ENCODE results near the gene SORD. TPM values are rescaled to one million over a fixed set of nuclear protein-coding genes. Genes with fewer than 3 reads are reported as not detected.
"Not testable (repeated sequence)": the region's sequence is repeated elsewhere in the genome, so short reads cannot be mapped to it uniquely, and the experiment has no call there.

SORD gene
- total RNA-seq, 1 donor from 2014 or later, result 36.7 TPM

GRCh38 chr15:45023659-45024225 is 747 bp downstream of the SORD start:
- Histone ChIP-seq H3K9me3 (ENCODE audit: low read depth) (no peaks in the 10 kb centered on the region), H2AFZ (replicated peaks) (peak overlapping the region; percentile 96), H3K27ac (no peak overlapping the region)

GRCh38 chr15:45024649-45025048 is 1.7 kb downstream of the SORD start:
- H4K20me1 ChIP-seq (ENCODE audit: low read depth); H3K4me3 Mint-ChIP-seq; H2AFZ ChIP-seq (replicated peaks): not testable (repeated sequence)

More at GRCh38 chr15:45023659-45024225, 747 bp downstream of the SORD start:
- peak overlapping the region; percentile 86 for H3K4me2 ChIP-seq
- peaks cover 8% of the 10 kb centered on the region for H3K4me1 ChIP-seq
- H3K27me3 Mint-ChIP-seq (ENCODE audit: insufficient read depth, low read depth), result peaks cover 2% of the 10 kb centered on the region
- peak overlapping the region; percentile 89 for H3K4me3 Mint-ChIP-seq
- TF ChIP-seq CTCF (IDR thresholded peaks at IDR 0.05), result no peak
- no peak for TF ChIP-seq EZH2 (IDR thresholded peaks at IDR 0.05)
- no peak for TF ChIP-seq EZH2phosphoT487 (IDR thresholded peaks at IDR 0.05)
- H3F3A ChIP-seq (ENCODE audit: low read depth), result no peaks in the 10 kb centered on the region
- H3K36me3 Mint-ChIP-seq, result peaks cover 8% of the 10 kb centered on the region
- H4K20me1 ChIP-seq (ENCODE audit: low read depth), result no peaks in the 10 kb centered on the region
- H3K9ac ChIP-seq, result peak overlapping the region; percentile 50
- H3K27ac Mint-ChIP-seq, result peak overlapping the region; percentile 59
- peaks cover 22% of the 10 kb centered on the region for H3K79me2 ChIP-seq (ENCODE audit: low read depth)
- H3K4me3 ChIP-seq, result peak overlapping the region; percentile 67
- DNase-seq (ENCODE audit: low spot score), result peak; percentile 24
- peaks cover 20% of the 10 kb centered on the region for H3K4me1 Mint-ChIP-seq
- no peaks in the 10 kb centered on the region for H3K27me3 ChIP-seq
- peaks cover 6% of the 10 kb centered on the region for H3K9me3 Mint-ChIP-seq
- H3K36me3 ChIP-seq, result no peaks in the 10 kb centered on the region

GRCh38 chr15:45025627-45026026 is 2.6 kb downstream of the SORD start:
- H3K27ac ChIP-seq; H3F3A ChIP-seq (ENCODE audit: low read depth); H3K27me3 Mint-ChIP-seq (ENCODE audit: insufficient read depth, low read depth); DNase-seq (ENCODE audit: low spot score); H3K27me3 ChIP-seq; H4K20me1 ChIP-seq (ENCODE audit: low read depth); H3K4me3 ChIP-seq; H3K9me3 ChIP-seq (ENCODE audit: low read depth); H3K36me3 ChIP-seq; H3K9ac ChIP-seq; H3K27ac Mint-ChIP-seq; H2AFZ ChIP-seq (replicated peaks); H3K9me3 Mint-ChIP-seq; H3K4me1 ChIP-seq; H3K4me2 ChIP-seq; H3K4me3 Mint-ChIP-seq: not testable (repeated sequence)
- peaks cover 18% of the 10 kb centered on the region for H3K36me3 Mint-ChIP-seq
- H3K79me2 ChIP-seq (ENCODE audit: low read depth), result peaks cover 26% of the 10 kb centered on the region
- H3K4me1 Mint-ChIP-seq, result peaks cover 20% of the 10 kb centered on the region

More at GRCh38 chr15:45024649-45025048, 1.7 kb downstream of the SORD start:
- Mint-ChIP-seq H3K36me3 (peaks cover 11% of the 10 kb centered on the region), H3K4me1 (peaks cover 20% of the 10 kb centered on the region)
- peaks cover 26% of the 10 kb centered on the region for H3K79me2 ChIP-seq (ENCODE audit: low read depth)
- H3K9me3 ChIP-seq (ENCODE audit: low read depth); H3K4me1 ChIP-seq; H3K4me3 ChIP-seq; H3K9me3 Mint-ChIP-seq; H3K36me3 ChIP-seq; H3F3A ChIP-seq (ENCODE audit: low read depth); H3K9ac ChIP-seq; H3K4me2 ChIP-seq; DNase-seq (ENCODE audit: low spot score); H3K27me3 Mint-ChIP-seq (ENCODE audit: insufficient read depth, low read depth); H3K27me3 ChIP-seq; H3K27ac Mint-ChIP-seq; H3K27ac ChIP-seq: not testable (repeated sequence)

- Histone ChIP-seq H3K36me3 (no peaks in the 10 kb centered on the region), H3K4me1 (peaks cover 8% of the 10 kb centered on the region), H3K4me2 (no peak overlapping the region), H3K4me3 (no peak overlapping the region), H3K27ac (no peak overlapping the region), H4K20me1 (ENCODE audit: low read depth) (no peaks in the 10 kb centered on the region), H3K9me3 (ENCODE audit: low read depth) (no peaks in the 10 kb centered on the region), H2AFZ (replicated peaks) (no peak overlapping the region), H3K79me2 (ENCODE audit: low read depth) (peaks cover 26% of the 10 kb centered on the region), H3F3A (ENCODE audit: low read depth) (no peaks in the 10 kb centered on the region), H3K9ac (no peak overlapping the region), H3K27me3 (no peaks in the 10 kb centered on the region)
- Mint-ChIP-seq H3K36me3 (peaks cover 23% of the 10 kb centered on the region), H3K27me3 (ENCODE audit: insufficient read depth, low read depth) (peaks cover 2% of the 10 kb centered on the region), H3K27ac (no peak overlapping the region), H3K4me1 (peaks cover 20% of the 10 kb centered on the region), H3K9me3 (peaks cover 8% of the 10 kb centered on the region), H3K4me3 (no peak overlapping the region)
- no peak for DNase-seq (ENCODE audit: low spot score)
- no peak for TF ChIP-seq CTCF (IDR thresholded peaks at IDR 0.05)
- no peak for TF ChIP-seq EZH2phosphoT487 (IDR thresholded peaks at IDR 0.05)
- no peak for TF ChIP-seq EZH2 (IDR thresholded peaks at IDR 0.05)
Observed at GRCh38 chr15:45026651-45027190, 3.7 kb downstream of the SORD start.
